Measurements from ENCODE around the gene PROM1.

GRCh38 chr4:16018061-16018676 lies 65.7 kb downstream of the PROM1 start:
- TF ChIP-seq POLR2AphosphoS5 (IDR thresholded peaks at IDR 0.05) (no peak), POLR2A (IDR thresholded peaks at IDR 0.05) (no peak), CTCF (IDR thresholded peaks at IDR 0.05) (no peak), EP300 (IDR thresholded peaks at IDR 0.05) (no peak)
